ENCODE results near the gene AKAP6.

The AKAP6 gene, protein sequence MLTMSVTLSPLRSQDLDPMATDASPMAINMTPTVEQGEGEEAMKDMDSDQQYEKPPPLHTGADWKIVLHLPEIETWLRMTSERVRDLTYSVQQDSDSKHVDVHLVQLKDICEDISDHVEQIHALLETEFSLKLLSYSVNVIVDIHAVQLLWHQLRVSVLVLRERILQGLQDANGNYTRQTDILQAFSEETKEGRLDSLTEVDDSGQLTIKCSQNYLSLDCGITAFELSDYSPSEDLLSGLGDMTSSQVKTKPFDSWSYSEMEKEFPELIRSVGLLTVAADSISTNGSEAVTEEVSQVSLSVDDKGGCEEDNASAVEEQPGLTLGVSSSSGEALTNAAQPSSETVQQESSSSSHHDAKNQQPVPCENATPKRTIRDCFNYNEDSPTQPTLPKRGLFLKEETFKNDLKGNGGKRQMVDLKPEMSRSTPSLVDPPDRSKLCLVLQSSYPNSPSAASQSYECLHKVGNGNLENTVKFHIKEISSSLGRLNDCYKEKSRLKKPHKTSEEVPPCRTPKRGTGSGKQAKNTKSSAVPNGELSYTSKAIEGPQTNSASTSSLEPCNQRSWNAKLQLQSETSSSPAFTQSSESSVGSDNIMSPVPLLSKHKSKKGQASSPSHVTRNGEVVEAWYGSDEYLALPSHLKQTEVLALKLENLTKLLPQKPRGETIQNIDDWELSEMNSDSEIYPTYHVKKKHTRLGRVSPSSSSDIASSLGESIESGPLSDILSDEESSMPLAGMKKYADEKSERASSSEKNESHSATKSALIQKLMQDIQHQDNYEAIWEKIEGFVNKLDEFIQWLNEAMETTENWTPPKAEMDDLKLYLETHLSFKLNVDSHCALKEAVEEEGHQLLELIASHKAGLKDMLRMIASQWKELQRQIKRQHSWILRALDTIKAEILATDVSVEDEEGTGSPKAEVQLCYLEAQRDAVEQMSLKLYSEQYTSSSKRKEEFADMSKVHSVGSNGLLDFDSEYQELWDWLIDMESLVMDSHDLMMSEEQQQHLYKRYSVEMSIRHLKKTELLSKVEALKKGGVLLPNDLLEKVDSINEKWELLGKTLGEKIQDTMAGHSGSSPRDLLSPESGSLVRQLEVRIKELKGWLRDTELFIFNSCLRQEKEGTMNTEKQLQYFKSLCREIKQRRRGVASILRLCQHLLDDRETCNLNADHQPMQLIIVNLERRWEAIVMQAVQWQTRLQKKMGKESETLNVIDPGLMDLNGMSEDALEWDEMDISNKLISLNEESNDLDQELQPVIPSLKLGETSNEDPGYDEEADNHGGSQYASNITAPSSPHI (N-terminal part only)

DNA sequence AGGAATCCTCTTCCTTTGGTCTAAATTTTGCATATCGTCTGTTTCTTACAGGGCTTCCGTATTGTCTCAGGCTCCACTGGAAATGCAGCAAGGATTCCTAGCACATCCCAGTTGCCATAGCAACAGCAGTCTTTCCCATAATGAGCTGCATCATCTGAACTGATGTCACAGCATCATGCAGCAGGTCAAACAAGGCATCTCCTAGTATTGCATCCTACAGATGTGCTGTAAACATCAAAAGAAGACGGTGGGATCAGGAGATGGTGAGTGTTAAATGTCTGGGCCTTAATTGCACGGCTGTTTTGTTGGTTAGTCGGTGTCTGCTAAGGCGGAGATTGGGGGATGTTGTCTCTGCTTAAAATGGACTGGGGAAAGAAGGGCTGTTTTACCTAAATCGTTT lies at the start of gene AKAP6:
TSS of gene AKAP6 (plus strand) at position 153 of the 400 bp plus-strand sequence. CDS start 104,196 bp downstream, outside the sequence.
- DNase-seq, result no peak

DNA sequence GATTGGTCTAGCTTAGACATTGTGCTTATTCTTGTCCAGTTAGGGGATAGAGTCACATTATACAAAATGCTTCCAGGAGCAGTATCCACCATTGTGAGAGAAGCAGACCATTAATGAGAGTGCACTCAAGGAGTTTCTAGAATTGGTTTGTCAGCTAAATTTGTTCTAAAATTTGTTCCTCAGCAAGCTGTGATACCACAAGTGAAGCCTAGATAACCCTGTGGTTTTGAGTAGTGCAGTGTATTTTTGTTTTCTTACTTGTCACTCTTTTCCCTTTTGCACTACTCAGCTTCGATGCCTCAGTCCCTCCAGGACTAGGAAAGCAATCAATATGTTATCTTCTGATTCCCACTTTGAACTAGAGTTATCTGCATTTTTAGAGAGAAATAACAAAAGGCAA lies 42.5 kb upstream of the AKAP6 start:
- DNase-seq, result no peak

DNA sequence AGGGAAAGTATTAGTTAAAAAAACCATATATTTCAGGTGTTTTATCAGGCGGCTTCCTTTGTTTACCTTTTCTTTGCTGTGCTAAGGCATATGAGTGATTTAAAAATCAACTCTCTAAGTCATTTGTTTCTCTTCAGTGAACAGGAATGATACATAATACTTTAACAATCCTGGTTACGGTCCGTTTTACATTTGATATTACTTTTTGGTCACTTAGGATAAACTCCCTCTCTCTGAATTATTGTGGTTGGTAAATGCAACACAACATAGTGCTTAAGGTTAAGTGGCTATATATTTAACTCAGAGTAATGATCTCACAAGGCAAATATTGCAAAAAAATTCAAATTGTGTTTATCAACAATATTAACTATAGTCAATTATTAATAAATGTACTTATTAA lies 32.7 kb upstream of the AKAP6 start:
- no peak for DNase-seq

DNA sequence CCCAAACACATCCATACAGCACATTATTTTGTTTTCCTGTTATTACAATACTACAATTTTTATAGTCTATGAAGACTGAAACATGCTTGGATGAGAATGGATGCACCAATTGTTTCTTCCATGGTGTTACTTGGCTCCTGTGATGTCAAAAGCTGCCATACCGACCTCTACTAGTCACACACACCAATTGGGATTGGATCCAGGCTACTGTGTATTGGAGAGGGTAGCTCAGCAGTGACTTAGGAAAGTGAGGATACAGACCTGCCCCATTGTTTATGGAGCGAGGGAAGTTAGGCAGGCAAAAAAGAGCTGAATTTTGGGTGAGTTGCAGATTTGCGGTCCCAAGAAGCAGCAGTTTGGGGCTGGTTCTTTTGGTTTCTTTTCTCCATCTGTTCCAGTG lies 30.8 kb upstream of the AKAP6 start:
- DNase-seq, result no peak

DNA sequence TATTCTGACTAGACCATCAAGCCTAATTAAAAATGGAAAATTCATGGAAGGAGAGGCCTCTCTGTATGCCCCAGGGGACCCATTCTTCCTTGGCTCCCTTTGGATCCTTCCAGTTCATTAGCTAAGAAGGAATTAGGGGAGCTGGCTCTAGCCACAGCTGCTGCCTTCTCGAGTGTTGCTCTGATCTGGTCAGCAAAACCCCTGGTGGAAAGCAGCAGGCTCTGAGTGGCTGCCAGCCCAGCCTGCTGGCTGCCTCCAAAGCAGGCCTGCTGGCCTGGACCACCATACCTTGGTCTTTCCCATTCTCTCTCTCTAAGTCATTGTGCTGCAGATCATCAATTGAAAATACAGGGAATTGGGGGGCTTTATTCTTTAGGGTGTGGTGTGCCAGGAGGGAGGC lies 29.0 kb upstream of the AKAP6 start:
- no peak for DNase-seq

DNA sequence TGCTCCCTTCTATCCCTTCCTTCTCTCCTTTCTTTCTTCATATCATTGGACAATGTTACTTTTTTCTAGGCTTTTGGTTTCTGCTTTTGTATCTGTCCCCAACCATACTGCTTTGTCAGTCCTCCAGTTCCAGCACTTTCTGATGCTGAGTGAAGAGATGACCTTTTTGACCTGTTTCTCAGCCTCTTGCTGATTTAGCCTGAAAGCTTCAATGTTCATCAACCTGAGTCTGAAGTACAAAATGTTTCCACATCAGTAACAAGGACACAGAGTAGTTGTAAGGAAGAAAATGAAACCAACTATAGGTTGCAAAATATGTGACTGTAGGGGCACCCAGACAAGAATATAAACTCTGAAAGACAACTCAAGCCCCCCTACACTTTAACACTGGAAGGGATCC lies 25.2 kb upstream of the AKAP6 start:
- DNase-seq, result no peak

DNA sequence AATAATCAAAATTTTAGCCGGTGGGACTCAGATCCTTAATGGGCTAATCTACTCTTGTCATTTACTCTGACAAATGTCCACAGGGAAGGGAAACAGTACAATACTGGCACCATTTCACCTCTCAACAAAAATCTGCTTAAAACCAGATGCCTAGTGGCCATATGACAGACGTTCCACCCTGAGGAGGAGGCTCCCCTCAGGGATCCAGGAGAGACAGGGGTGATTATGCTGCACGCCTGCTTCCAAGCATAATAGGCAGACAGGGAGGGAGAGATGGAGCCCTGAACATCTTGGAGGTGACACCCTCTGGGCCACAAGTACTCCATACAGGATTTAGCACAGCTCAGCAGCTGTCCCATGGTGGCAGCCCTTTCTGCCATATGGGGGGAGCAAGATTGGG lies 24.8 kb upstream of the AKAP6 start:
- DNase-seq, result no peak

DNA sequence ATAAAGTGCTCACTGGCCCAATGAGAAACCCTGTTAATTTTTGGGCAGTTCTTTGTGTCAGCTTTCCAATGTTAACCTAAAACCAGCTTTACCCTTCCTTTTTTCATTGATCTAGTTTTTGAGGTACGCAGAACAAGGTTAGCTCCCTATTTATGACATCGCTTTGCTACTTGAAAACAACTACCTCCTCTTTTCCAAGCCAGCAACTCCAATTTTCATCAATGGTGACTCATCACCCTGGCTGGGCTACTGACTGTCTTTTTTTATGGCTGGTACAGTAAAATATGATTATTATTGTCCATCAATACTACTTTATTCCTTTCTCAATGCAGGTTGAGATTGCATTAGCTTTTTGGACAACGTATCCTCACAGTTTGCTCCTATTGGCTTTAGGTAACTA lies 22.5 kb upstream of the AKAP6 start:
- DNase-seq, result no peak

DNA sequence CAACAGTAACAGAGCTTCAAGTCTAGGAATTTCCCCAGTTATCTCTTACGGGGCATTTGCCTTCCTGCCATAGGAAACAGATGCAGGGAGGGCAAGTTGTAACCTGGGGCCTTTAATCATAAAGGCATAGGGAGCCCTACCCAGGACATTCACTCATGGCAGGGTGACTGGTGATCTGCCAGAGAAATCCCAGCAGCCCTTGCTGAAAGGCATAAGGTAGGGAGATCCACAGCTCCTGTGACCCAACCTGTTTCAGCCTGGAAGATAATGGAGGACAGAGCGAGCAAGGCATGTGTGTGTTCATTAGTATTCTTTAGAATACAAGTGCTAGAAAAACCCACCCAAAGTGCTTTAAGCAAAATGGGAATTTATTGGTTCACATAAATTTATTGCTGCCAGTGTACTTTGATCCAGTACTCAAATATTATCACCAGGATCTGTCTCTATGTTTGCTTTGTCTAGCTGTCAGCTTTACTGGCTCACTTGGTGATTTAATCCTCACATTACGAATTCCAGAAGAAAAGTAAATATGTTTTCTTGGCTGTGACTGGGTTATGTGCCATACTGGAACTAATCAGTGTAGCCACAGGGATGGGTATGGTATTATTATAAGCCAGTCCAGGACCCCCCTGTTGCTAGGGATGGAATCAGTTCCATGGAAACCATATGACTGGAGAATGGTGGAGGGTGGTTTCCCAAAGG lies 21.1 kb upstream of the AKAP6 start:
- DNase-seq, result no peak

DNA sequence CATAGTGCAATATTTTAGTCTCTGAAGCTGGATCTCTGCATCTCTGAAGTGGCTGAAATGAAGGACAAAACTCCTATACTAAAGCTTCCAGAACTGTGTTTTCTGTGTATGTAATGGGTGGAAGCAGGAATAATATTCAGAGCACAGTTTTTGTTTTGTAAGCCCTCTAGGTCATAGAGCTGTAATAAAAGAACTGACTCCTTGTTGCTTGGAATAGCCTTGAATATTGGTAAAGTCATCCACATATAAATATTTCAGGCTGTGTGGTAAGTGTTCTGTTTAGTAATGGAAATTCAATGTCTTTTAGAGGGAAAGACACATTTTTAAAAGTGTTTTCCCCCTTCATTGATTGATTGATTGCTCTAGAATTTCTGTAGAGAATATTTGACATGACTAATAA lies 18.2 kb upstream of the AKAP6 start:
- DNase-seq, result no peak

DNA sequence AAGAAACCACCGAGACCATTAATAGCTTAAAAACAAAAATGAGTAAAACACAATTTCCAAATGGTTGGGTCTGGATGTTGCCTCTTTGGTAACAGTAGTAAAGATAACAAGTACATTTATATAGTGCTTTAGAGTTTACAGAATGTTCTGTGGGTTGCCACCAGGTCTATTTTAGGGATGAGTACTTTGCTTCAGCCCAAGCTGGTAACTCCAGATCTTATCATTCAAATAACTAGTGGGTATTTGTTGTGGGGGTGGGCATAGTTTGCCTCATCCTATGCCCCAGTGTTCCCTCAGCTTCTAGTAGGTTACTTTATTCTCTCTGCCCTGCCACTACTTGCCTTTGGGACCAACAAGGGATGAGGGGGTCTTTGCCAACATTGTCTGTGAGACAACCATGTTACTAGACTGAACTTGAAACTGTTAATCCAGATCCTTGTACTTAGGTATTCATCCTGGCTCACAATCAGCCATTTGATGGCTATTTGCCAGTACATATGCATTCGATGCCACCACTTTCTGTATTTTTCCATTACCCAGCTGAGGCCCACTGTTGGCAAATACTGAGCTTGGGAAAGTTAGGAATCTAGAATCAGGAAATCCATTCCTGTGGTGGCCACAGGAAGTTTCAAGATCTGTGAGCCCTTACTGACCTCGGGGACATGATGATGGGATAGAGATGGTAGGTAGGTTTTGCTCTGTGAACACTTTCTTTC lies 17.6 kb upstream of the AKAP6 start:
- DNase-seq, result no peak

DNA sequence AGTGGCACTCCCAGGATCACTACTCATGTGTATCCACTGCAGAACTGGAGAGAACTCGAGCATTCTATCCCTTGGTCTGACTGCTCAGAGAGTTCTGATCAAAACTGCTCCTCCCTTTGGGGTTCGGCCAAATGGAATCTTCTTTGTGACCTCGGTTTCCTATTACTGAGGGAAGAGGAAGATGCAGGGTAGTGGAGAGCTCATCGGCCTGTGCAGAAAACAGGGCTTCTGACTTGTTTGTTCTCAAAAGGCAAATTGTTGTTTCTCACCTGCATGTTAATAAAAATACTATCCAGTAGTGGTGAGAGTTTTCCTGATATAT lies 17.1 kb upstream of the AKAP6 start:
- no peak for DNase-seq

DNA sequence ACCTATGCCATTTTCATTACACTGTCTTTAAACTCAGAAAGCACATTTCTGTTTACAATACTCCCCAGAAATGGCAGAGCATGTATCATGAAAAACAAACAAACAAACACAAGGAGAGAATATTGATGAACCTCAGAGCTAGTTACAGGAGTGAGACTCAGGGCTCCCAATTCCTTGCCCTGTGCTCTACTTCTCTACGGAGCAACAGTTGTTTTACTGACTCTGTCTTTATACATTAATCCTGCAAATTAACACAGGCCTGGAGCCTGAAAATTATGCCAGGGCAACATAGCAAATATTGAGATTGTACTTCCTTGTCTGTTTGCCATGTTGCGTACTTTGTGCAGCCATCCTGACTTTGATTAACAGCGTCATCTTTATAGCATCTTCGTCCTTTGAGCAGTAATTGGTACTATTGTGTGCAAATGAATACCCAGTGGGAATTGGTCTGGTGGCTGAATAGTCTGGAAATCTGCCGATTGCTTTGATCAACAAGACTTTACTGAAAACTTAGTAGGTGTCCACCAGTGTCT lies 15.2 kb upstream of the AKAP6 start:
- no peak for DNase-seq

DNA sequence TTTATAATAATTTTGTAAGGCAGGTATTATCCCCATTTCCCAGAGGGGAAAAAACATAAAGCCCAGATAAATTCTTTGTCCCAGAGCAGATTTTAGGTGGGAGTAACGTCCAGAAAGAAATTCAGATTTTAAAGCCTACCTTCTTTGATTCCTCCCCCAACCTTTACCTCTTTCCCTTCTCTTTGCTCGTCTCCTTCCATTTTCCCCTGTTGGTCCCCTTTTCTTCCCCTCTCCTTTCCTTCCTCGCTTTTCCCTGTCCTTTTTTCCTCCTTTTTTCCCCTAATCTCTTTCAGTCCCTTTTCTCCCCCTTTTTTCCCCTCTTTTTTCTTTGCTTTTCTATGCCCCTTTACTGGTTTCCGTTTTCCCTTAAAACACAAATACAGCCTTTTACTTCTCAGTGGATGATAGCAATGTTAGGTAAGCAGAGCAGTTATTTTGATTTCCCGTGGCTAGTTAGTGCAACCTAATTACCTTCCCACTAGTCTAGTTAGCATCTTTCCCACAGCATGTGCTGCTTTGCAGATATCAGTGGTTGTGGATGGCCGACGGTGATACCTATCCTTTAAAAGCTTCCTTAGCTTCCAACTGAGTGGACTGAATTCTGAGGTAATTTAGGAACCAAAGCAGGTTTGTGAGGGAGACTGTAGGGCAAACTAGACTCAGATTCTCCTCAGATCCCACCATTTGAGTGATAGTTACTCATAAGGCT lies 10.9 kb upstream of the AKAP6 start:
- no peak for DNase-seq

DNA sequence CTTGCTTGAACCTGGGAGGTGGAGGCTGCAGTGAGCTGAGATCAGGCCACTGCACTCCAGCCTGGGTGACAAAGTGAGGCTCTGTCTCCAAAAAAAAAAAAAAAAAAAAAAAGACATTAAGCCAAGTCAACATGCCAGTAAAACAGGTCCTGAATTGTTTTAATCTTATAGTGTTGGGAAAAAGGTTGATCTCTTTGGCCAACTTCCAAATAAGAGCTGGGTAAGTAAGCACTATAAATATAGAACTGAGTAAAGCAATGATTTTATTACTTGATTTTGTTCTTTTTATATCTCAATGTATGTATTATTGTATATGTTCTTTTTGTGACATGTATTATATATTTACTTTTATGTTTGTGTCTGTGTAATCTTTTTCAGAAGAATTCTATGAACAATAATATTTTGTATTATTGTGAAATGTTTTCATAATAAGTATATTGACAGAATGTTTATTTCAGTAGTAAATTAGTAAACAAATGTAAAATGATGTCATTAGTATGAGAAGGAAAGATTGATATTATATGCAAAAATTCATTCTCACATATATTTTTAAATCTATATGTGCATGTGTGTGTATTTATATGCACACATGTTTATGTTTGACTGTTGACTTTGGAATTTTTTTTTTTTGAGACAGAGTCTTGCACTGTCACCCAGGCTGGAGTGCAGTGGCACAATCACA lies 9.6 kb upstream of the AKAP6 start:
- no peak for DNase-seq

DNA sequence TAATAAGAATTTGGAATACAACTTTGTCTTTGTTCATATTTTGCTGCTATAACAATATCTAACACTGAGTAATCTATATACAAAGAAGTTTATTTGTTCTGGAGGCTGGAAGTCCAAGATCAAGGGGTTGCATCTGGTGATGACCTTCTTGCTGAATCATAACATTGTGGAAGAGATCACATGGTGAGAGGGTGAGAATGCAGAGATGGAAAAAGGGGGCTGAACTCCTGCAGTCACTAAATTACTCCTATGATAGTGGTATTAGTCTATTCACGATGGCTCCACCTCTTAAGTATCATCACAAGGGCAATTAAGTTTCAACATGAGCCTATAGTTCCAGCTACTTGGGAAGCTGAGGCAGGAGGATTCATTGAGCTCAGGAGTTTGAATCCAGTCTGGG lies 4.5 kb upstream of the AKAP6 start:
- no peak for DNase-seq

DNA sequence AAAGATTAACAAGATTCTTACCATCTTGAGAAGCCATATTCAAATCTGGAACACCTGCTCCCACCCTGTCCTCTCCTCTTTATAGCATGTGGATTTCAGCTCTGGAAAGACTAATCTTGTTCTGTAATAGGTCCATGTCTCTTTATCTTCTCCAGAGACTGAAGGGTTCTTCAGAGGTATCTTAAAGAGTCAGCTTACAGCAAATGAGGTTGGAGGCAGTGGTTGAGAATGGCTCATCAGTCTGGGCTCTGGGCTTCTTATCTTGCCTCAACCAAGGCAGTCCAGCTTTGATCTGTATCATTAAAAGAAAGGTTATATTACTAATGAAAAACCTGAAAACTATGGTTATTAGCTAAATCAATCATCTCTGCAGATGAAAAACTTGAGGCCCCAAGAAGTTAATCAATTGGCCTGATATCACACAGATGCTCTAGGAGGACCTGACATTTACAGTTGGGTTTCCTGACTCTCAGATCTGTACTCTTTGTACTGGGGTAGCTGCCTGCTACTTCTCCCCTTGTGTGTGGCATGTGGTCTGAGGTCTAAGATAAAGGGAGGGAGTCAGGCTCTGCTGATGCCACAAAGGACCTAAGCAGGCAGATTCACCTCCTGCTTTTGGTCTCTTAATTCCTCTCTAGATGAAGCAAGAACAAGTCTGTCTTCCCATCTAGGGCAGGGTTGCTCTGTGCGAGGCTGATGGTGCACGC lies 1.7 kb upstream of the AKAP6 start:
- no peak for DNase-seq

DNA sequence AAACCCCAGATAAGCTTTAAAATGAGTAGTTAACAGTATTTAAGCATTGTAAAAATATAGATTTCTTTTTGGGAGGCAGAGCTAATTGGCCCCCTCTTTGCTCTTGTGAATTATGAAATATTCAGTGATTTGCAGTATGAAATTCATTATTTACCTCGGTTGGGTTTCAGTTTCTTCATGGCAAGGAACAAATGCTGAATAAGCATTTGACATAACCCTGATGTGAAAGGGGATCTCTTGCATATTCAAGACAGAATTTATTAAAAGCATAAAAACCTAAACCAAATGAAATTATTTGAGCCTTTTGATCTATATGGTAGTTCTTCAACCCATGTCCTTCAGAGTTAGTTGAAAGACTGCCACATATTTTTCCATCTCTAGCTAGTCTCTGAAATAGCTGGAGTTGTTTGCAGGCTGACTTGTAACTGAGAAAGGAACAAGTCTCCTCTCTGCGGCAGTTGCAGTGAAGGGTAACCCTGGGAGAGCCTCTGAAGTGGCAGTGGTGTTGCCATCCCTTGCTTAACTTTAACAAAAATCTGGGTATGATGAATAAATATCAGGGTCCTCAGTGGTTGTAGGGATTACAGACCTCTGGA lies 690 bp downstream of the AKAP6 start:
- DNase-seq, result no peak

DNA sequence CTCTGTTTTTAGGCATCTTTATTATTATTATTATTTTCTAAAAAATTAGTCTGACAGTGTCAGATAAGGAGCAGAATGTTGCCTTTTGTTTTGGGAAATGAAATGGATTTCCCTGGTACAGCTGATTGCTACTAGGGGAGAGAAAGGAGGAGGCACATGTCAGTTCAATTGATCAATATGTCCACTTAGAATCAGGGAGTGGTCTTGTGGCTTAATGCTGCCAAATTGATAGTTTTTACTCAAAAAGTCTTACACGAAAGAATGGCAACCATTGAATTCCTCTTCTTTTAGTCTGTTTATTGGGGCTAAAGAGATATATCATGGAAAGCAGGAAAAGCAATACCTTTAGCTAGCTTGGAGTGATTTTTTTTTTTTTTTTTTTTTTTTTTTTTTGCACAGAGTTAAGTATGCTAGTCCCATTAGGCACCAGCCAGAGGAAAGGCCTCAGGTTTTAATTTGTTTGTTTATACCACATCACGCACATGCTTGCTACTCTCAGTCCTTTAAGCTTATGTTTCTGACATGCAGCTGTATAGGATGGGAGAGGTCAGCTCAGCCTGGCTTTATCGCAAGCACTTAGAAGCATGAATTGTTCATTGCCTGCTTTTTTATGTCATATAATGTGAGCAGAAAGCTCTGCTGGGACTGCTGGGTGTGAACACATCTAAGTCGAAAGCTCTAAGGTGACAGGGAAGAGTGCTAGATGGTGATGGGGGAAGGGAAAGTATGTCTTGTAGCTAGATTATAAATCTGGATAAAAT lies 1.4 kb downstream of the AKAP6 start:
- DNase-seq, result no peak
